ENCODE measurements around the gene RAB3A.

DNA sequence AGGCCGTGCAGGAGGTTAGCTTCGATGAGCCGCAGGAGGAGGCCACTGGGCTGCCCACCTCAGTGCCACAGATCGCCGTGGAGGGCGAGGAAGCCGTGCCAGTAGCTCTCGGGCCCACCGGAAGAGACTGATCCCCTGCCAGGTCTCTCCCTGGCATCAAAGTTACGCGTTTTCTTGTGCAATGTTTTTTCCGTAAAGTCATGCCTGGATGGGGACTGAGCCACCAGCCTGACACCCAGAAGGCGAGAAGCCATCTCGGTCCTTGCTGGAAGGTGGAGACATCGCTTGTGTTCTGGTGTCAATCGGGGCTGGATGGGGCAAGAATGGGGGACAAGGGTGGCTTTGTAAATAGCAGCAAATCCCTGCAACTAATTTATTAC is 54.3 kb downstream of the RAB3A start:
- TF ChIP-seq ZNF747 (tag by site-specific recombination; IDR thresholded peaks at IDR 0.05), result no peak
- TF ChIP-seq TCF7L2 (IDR thresholded peaks at IDR 0.05; ENCODE audit: borderline replicate concordance, low read depth, low read length), result no peak
- TF ChIP-seq, protein P1, sequence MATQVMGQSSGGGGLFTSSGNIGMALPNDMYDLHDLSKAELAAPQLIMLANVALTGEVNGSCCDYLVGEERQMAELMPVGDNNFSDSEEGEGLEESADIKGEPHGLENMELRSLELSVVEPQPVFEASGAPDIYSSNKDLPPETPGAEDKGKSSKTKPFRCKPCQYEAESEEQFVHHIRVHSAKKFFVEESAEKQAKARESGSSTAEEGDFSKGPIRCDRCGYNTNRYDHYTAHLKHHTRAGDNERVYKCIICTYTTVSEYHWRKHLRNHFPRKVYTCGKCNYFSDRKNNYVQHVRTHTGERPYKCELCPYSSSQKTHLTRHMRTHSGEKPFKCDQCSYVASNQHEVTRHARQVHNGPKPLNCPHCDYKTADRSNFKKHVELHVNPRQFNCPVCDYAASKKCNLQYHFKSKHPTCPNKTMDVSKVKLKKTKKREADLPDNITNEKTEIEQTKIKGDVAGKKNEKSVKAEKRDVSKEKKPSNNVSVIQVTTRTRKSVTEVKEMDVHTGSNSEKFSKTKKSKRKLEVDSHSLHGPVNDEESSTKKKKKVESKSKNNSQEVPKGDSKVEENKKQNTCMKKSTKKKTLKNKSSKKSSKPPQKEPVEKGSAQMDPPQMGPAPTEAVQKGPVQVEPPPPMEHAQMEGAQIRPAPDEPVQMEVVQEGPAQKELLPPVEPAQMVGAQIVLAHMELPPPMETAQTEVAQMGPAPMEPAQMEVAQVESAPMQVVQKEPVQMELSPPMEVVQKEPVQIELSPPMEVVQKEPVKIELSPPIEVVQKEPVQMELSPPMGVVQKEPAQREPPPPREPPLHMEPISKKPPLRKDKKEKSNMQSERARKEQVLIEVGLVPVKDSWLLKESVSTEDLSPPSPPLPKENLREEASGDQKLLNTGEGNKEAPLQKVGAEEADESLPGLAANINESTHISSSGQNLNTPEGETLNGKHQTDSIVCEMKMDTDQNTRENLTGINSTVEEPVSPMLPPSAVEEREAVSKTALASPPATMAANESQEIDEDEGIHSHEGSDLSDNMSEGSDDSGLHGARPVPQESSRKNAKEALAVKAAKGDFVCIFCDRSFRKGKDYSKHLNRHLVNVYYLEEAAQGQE (tag by site-specific recombination; IDR thresholded peaks at IDR 0.05), result no peak
- TF ChIP-seq, protein P2, sequence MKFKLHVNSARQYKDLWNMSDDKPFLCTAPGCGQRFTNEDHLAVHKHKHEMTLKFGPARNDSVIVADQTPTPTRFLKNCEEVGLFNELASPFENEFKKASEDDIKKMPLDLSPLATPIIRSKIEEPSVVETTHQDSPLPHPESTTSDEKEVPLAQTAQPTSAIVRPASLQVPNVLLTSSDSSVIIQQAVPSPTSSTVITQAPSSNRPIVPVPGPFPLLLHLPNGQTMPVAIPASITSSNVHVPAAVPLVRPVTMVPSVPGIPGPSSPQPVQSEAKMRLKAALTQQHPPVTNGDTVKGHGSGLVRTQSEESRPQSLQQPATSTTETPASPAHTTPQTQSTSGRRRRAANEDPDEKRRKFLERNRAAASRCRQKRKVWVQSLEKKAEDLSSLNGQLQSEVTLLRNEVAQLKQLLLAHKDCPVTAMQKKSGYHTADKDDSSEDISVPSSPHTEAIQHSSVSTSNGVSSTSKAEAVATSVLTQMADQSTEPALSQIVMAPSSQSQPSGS (tag by site-specific recombination; IDR thresholded peaks at IDR 0.05; ENCODE audit: low read depth), result no peak
- no peak for TF ChIP-seq ZNF140 (tag by site-specific recombination; IDR thresholded peaks at IDR 0.05)
- no peak for TF ChIP-seq YY1 (tag by site-specific recombination; IDR thresholded peaks at IDR 0.05)
- no peak for TF ChIP-seq ZNF707 (tag by site-specific recombination; IDR thresholded peaks at IDR 0.05)

Measured in HEK293 (cell line).